Measurements from ENCODE around the gene MCCC2. TPM values are rescaled to one million over a fixed set of nuclear protein-coding genes. Genes with fewer than 3 reads are reported as not detected.

MCCC2 gene
- total RNA-seq, 2 experiments from 2014 or later = 60.0 to 60.4 TPM

GRCh38 chr5:71651579-71651978 lies 64.4 kb downstream of the MCCC2 start:
- Mint-ChIP-seq H3K27ac (no peak overlapping the region), H3K4me3 (no peak overlapping the region), H3K27me3 (no peaks in the 10 kb centered on the region), H3K9me3 (no peaks in the 10 kb centered on the region), H3K36me3 (ENCODE audit: low read depth) (peaks cover 45% of the 10 kb centered on the region), H3K4me1 (ENCODE audit: low read depth) (peaks cover 21% of the 10 kb centered on the region)
- ATAC-seq (peak; percentile 83), DNase-seq (peak; percentile 83)
- TF ChIP-seq, protein P1, sequence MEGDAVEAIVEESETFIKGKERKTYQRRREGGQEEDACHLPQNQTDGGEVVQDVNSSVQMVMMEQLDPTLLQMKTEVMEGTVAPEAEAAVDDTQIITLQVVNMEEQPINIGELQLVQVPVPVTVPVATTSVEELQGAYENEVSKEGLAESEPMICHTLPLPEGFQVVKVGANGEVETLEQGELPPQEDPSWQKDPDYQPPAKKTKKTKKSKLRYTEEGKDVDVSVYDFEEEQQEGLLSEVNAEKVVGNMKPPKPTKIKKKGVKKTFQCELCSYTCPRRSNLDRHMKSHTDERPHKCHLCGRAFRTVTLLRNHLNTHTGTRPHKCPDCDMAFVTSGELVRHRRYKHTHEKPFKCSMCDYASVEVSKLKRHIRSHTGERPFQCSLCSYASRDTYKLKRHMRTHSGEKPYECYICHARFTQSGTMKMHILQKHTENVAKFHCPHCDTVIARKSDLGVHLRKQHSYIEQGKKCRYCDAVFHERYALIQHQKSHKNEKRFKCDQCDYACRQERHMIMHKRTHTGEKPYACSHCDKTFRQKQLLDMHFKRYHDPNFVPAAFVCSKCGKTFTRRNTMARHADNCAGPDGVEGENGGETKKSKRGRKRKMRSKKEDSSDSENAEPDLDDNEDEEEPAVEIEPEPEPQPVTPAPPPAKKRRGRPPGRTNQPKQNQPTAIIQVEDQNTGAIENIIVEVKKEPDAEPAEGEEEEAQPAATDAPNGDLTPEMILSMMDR (IDR thresholded peaks at IDR 0.05) = no peak
- intact Hi-C loops (cut with micrococcal nuclease) = no loop called here
- ChIA-PET POLR2A (no interaction called here), CTCF (no interaction called here)

- intact Hi-C loops (cut with micrococcal nuclease) = no loop called here
These were observed 65.2 kb downstream of the MCCC2 start for GRCh38 chr5:71652349-71652748.

GRCh38 chr5:71652803-71653543 lies 65.8 kb downstream of the MCCC2 start:
- H3K4me1 Mint-ChIP-seq (ENCODE audit: low read depth) = peaks cover 21% of the 10 kb centered on the region
- no peak for DNase-seq
- H3K36me3 Mint-ChIP-seq (ENCODE audit: low read depth) = peaks cover 52% of the 10 kb centered on the region
- ATAC-seq = no peak
- H3K9me3 Mint-ChIP-seq = no peaks in the 10 kb centered on the region
- intact Hi-C loops (cut with micrococcal nuclease) = no loop called here
- ChIA-PET POLR2A (no interaction called here), CTCF (no interaction called here)
- TF ChIP-seq, protein P1 (IDR thresholded peaks at IDR 0.05) = no peak
- no peaks in the 10 kb centered on the region for H3K27me3 Mint-ChIP-seq
- H3K4me3 Mint-ChIP-seq = no peak overlapping the region
- H3K27ac Mint-ChIP-seq = no peak overlapping the region

More at GRCh38 chr5:71652349-71652748, 65.2 kb downstream of the MCCC2 start:
- no peaks in the 10 kb centered on the region for H3K27me3 Mint-ChIP-seq
- H3K4me3 Mint-ChIP-seq = no peak overlapping the region
- ATAC-seq (no peak), DNase-seq (no peak)
- H3K9me3 Mint-ChIP-seq = no peaks in the 10 kb centered on the region
- TF ChIP-seq, protein P1 (IDR thresholded peaks at IDR 0.05) = no peak
- peaks cover 21% of the 10 kb centered on the region for H3K4me1 Mint-ChIP-seq (ENCODE audit: low read depth)
- H3K27ac Mint-ChIP-seq = no peak overlapping the region
- H3K36me3 Mint-ChIP-seq (ENCODE audit: low read depth) = peaks cover 50% of the 10 kb centered on the region
- ChIA-PET POLR2A (no interaction called here), CTCF (no interaction called here)

GRCh38 chr5:71658916-71659662 lies 71.9 kb downstream of the MCCC2 start:
- Mint-ChIP-seq H3K4me3 (no peak overlapping the region), H3K36me3 (ENCODE audit: low read depth) (peaks cover 24% of the 10 kb centered on the region), H3K27ac (no peak overlapping the region), H3K27me3 (no peaks in the 10 kb centered on the region), H3K9me3 (no peaks in the 10 kb centered on the region), H3K4me1 (ENCODE audit: low read depth) (no peaks in the 10 kb centered on the region)
- no peak for DNase-seq
- ChIA-PET POLR2A (no interaction called here), CTCF (no interaction called here)
- TF ChIP-seq, protein P1 (IDR thresholded peaks at IDR 0.05) = peak; percentile 46
- no peak for ATAC-seq
- intact Hi-C loops (cut with micrococcal nuclease) = no loop called here

DNA sequence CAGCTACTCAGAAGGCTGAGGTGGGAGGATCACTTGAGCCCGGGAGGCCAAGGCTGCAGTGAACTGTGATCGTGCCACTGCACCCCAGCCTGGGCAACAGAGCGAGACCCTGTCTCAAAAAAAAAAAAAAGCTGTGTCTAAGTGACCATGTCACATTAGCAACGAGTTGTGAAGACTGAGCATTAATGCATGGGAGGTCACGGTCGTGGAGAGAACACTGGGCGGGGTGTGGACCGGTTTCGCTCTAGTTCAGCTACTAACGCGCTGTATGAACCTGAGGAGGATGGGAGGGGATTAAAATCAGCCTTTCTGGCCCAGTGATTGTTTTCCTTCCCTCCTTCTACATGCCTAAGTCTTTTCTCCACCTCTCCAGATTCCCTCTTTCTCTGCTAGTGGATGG lies 75.2 kb downstream of the MCCC2 start:
- intact Hi-C loops (cut with micrococcal nuclease) = no loop called here
- H3K27me3 Mint-ChIP-seq = no peaks in the 10 kb centered on the region
- H3K4me1 Mint-ChIP-seq (ENCODE audit: low read depth) = no peaks in the 10 kb centered on the region
- H3K4me3 Mint-ChIP-seq = no peak overlapping the region
- ATAC-seq (no peak), DNase-seq (no peak)
- H3K36me3 Mint-ChIP-seq (ENCODE audit: low read depth) = peaks cover 9% of the 10 kb centered on the region
- H3K27ac Mint-ChIP-seq = no peak overlapping the region
- H3K9me3 Mint-ChIP-seq = no peaks in the 10 kb centered on the region
- CTCF ChIA-PET = no interaction called here
- POLR2A ChIA-PET = no interaction called here
- TF ChIP-seq, protein P1 (IDR thresholded peaks at IDR 0.05) = no peak

Data from activated CD8-positive, alpha-beta T cell treated with anti-CD3 and anti-CD28 coated beads for 36 hours (primary cell).